ENCODE measurements around the gene TMEM242. TPM values are rescaled to one million over a fixed set of nuclear protein-coding genes. Genes with fewer than 3 reads are reported as not detected.

TMEM242 gene
- total and polyA plus RNA-seq, 10 of the 15 experiments (the other 5 are each of a cell fraction or from before 2014, with no cell fraction given) = 2.8 to 9.8 (median 5.5) TPM

DNA sequence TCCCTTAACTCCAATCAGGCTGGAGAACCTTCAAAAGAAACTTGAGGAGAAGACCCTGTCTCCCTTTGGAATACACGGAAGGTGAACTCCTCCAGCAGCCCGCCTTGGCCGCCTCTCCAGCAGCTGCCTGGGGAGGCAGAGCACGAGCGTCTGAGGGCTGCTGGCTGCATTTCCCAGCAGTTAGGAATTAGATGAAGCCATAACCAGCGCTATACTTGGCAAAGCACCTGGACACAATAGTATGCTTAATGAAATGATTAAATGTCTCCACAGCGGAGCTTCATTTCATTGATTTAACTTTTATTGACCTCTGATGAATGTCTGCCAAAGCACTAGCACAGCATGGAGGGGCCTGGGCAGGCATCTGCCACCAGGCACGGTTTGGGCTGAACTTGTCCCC lies 73.5 kb downstream of the TMEM242 start:
- Histone ChIP-seq H4K20me1 (ENCODE audit: control insufficient read depth, insufficient read depth) (no peaks in the 10 kb centered on the region), H3K4me3 (no peak overlapping the region), H3K9me3 (replicated peaks; ENCODE audit: control insufficient read depth, insufficient read depth, low read length) (no peaks in the 10 kb centered on the region; the same call in 1 of the 3 replicates), H3K27me3 (replicated peaks in 1 of 2; ENCODE audit: control insufficient read depth in 2 of 2, insufficient read depth in 2 of 2, low read length in 1 of 2) (no peaks in the 10 kb centered on the region), H3K4me2 (ENCODE audit: control insufficient read depth, insufficient read depth) (no peak overlapping the region), H3K36me3 (ENCODE audit: control insufficient read depth in 2 of 2, insufficient read depth in 2 of 2, low read length in 1 of 2) (no peaks in the 10 kb centered on the region), H3K9ac (ENCODE audit: control insufficient read depth, insufficient read depth, low read length) (no peak overlapping the region), H2AFZ (ENCODE audit: control insufficient read depth, low read depth, low read length) (no peak overlapping the region), H3K4me1 (ENCODE audit: control insufficient read depth, insufficient read depth, low read length) (no peaks in the 10 kb centered on the region), H3K27ac (ENCODE audit: control insufficient read depth, insufficient read depth) (no peak overlapping the region), H3K79me2 (ENCODE audit: control insufficient read depth, insufficient read depth, low read length) (no peaks in the 10 kb centered on the region)
- intact Hi-C loops (cut with micrococcal nuclease; ENCODE audit: unreplicated experiment) = no loop called here
- no peak for DNase-seq (ENCODE audit: low read depth, low spot score)
- no peak for ATAC-seq
- RAD21 ChIA-PET (ENCODE audit: unreplicated experiment) = no interaction called here
- TF ChIP-seq MXI1 (IDR thresholded peaks at IDR 0.05; ENCODE audit: low read depth, low read length) = no peak
- no peak for TF ChIP-seq ZNF274 (IDR thresholded peaks at IDR 0.05; ENCODE audit: insufficient read depth, insufficient read length)
- TF ChIP-seq, protein P1, sequence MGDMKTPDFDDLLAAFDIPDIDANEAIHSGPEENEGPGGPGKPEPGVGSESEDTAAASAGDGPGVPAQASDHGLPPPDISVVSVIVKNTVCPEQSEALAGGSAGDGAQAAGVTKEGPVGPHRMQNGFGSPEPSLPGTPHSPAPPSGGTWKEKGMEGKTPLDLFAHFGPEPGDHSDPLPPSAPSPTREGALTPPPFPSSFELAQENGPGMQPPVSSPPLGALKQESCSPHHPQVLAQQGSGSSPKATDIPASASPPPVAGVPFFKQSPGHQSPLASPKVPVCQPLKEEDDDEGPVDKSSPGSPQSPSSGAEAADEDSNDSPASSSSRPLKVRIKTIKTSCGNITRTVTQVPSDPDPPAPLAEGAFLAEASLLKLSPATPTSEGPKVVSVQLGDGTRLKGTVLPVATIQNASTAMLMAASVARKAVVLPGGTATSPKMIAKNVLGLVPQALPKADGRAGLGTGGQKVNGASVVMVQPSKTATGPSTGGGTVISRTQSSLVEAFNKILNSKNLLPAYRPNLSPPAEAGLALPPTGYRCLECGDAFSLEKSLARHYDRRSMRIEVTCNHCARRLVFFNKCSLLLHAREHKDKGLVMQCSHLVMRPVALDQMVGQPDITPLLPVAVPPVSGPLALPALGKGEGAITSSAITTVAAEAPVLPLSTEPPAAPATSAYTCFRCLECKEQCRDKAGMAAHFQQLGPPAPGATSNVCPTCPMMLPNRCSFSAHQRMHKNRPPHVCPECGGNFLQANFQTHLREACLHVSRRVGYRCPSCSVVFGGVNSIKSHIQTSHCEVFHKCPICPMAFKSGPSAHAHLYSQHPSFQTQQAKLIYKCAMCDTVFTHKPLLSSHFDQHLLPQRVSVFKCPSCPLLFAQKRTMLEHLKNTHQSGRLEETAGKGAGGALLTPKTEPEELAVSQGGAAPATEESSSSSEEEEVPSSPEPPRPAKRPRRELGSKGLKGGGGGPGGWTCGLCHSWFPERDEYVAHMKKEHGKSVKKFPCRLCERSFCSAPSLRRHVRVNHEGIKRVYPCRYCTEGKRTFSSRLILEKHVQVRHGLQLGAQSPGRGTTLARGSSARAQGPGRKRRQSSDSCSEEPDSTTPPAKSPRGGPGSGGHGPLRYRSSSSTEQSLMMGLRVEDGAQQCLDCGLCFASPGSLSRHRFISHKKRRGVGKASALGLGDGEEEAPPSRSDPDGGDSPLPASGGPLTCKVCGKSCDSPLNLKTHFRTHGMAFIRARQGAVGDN (IDR thresholded peaks at IDR 0.05) = no peak
- no peak for TF ChIP-seq TCF3 (IDR thresholded peaks at IDR 0.05; ENCODE audit: borderline replicate concordance, insufficient read depth, low read depth, low read length)
- TF ChIP-seq EED (IDR thresholded peaks at IDR 0.05; ENCODE audit: low read depth) = no peak
- TF ChIP-seq ETV6 (conservative IDR thresholded peaks at IDR 0.05 in 1 of 2, IDR thresholded peaks at IDR 0.05 in 1 of 2; ENCODE audit: borderline replicate concordance in 1 of 2, low read depth in 1 of 2) = no peak
- no peak for TF ChIP-seq ELK1 (IDR thresholded peaks at IDR 0.05; ENCODE audit: low read depth, low read length)
- no peak for TF ChIP-seq HDAC2 (IDR thresholded peaks at IDR 0.05)
- no peak for TF ChIP-seq SMAD5 (IDR thresholded peaks at IDR 0.05; ENCODE audit: low read depth)
- no peak for TF ChIP-seq NBN (IDR thresholded peaks at IDR 0.05)
- no peak for TF ChIP-seq PML (IDR thresholded peaks at IDR 0.05; ENCODE audit: low read length)
- no peak for TF ChIP-seq EZH2 (IDR thresholded peaks at IDR 0.05; ENCODE audit: borderline replicate concordance, control insufficient read depth, low read depth, low read length)
- no peak for TF ChIP-seq POU2F2 (IDR thresholded peaks at IDR 0.05; ENCODE audit: borderline replicate concordance, low read depth, low read length)
- TF ChIP-seq ZNF217 (IDR thresholded peaks at IDR 0.05) = no peak
- TF ChIP-seq CREB1 (IDR thresholded peaks at IDR 0.05; ENCODE audit: low read depth) = no peak
- FAIRE-seq = no peak
- POLR2A ChIA-PET = no interaction called here
- BruUV-seq (replicated peaks) = no TSS peak
- SMC1A ChIA-PET (ENCODE audit: uncharacterized antibody, unreplicated experiment) = no interaction called here
- in situ Hi-C loops (cut with MboI) = no loop called here
- CTCF ChIA-PET = no interaction called here
- WGBS (ENCODE audit: insufficient coverage, insufficient replicate concordance, low lambda C conversion rate, missing lambda C conversion rate) = 66% methylated on average over 8 of the region's 8 CpGs
